Measurements from ENCODE around the gene PAM.

- TF ChIP-seq, protein P1, sequence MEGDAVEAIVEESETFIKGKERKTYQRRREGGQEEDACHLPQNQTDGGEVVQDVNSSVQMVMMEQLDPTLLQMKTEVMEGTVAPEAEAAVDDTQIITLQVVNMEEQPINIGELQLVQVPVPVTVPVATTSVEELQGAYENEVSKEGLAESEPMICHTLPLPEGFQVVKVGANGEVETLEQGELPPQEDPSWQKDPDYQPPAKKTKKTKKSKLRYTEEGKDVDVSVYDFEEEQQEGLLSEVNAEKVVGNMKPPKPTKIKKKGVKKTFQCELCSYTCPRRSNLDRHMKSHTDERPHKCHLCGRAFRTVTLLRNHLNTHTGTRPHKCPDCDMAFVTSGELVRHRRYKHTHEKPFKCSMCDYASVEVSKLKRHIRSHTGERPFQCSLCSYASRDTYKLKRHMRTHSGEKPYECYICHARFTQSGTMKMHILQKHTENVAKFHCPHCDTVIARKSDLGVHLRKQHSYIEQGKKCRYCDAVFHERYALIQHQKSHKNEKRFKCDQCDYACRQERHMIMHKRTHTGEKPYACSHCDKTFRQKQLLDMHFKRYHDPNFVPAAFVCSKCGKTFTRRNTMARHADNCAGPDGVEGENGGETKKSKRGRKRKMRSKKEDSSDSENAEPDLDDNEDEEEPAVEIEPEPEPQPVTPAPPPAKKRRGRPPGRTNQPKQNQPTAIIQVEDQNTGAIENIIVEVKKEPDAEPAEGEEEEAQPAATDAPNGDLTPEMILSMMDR (IDR thresholded peaks at IDR 0.05; ENCODE audit: insufficient read depth, low read length) = no peak
- TF ChIP-seq POLR2AphosphoS5 (IDR thresholded peaks at IDR 0.05; ENCODE audit: low read depth) (no peak), GABPA (IDR thresholded peaks at IDR 0.05; ENCODE audit: low read depth) (no peak), REST (IDR thresholded peaks at IDR 0.05; ENCODE audit: insufficient replicate concordance, low read depth) (no peak), SPI1 (IDR thresholded peaks at IDR 0.05; ENCODE audit: borderline replicate concordance, low read depth) (no peak)
Measured at GRCh38 chr5:102713278-102713677, 41.8 kb upstream of the PAM start.
